ENCODE data around the gene DGKA. TPM values are rescaled to one million over a fixed set of nuclear protein-coding genes. Genes with fewer than 3 reads are reported as not detected.

The DGKA gene
- total RNA-seq, 1 experiment from 2014 or later = 7.6 TPM

DNA sequence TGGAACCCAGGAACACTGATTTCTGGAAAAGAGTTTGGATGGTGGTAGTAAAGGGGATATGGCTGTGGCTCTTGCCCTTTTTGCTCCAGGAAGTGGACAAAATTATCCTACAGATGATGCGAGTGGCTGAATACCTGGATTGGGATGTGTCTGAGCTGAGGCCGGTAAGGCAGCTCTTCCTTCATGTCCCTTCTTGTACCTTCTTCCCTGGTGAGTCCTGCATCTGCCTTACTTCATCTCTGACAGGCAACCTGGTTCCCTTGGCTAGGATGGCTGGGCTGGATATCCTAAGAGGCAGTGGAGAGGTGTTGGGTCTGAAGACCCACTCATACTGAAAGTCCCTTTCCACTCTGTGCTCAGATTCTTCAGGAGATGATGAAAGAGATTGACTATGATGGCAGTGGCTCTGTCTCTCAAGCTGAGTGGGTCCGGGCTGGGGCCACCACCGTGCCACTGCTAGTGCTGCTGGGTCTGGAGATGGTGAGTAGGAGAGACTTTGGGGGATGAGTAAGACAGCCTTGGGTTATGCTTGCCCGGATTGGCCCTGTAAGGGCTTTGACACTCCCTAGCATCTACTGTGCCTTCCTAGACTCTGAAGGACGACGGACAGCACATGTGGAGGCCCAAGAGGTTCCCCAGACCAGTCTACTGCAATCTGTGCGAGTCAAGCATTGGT is 8.0 kb downstream of the DGKA start:
- BruUV-seq (replicated peaks) = no TSS peak
- intact Hi-C loops (cut with micrococcal nuclease; ENCODE audit: unreplicated experiment) (no loop called here), in situ Hi-C loops (cut with HindIII; ENCODE audit: low pct_unique_long_range_greater_than_20kb, low sequenced_read_pairs) (no loop called here)
- no peak for DNase-seq (ENCODE audit: low read depth, low spot score)
- H3K36me3 ChIP-seq (ENCODE audit: control insufficient read depth, insufficient read depth, low read length) = no peaks in the 10 kb centered on the region
- TF ChIP-seq SIN3A (IDR thresholded peaks at IDR 0.05; ENCODE audit: borderline replicate concordance, insufficient read depth, low read depth, low read length) (no peak), REST (IDR thresholded peaks at IDR 0.05; ENCODE audit: insufficient read depth in 1 of 2, low read depth in 2 of 2, low read length in 1 of 2) (no peak), TCF7L2 (IDR thresholded peaks at IDR 0.05; ENCODE audit: low read depth, low read length) (no peak), POLR2AphosphoS5 (IDR thresholded peaks at IDR 0.05; ENCODE audit: low read depth, low read length) (no peak), CTCF (IDR thresholded peaks at IDR 0.05) (no peak)
- peaks cover under 1% of the 10 kb centered on the region; the same call in 1 of the 2 replicates for H3K27me3 ChIP-seq (ENCODE audit: control insufficient read depth, insufficient read depth, low read length)
- ATAC-seq = no peak
- H3K4me1 ChIP-seq (ENCODE audit: control insufficient read depth, insufficient read depth, low read length) = peaks cover 4% of the 10 kb centered on the region; the same call in 1 of the 2 replicates
- ChIA-PET POLR2A (no interaction called here), CTCF (interaction anchor here (1.6 to 2.0 kb wide), 2 partner anchors 8 to 200 kb away, joined by 11 read pairs; partner anchors contain the start of gene DGKA)
- H3K27ac ChIP-seq (ENCODE audit: low read length) = no peak overlapping the region
- no peak overlapping the region for H3K4me3 ChIP-seq (ENCODE audit: low read depth in 2 of 2, low read length in 2 of 2)
- H3K9me3 ChIP-seq (ENCODE audit: control insufficient read depth, insufficient read depth, low read depth, low read length) = no peaks in the 10 kb centered on the region

GRCh38 chr12:55940065-55940732 is 9.2 kb downstream of the DGKA start:
- peak; percentile 99 for ATAC-seq
- BruUV-seq (replicated peaks) = no TSS peak
- H3K4me3 ChIP-seq (ENCODE audit: low read depth in 2 of 2, low read length in 2 of 2) = peak overlapping the region; percentile 19 to 48
- 0 out of 2 replicates have a peak overlapping the region, but pooled peaks have one; percentile 31 for H3K27ac ChIP-seq (ENCODE audit: low read length)
- H3K4me1 ChIP-seq (ENCODE audit: control insufficient read depth, insufficient read depth, low read length) = peaks cover 4% of the 10 kb centered on the region; the same call in 1 of the 2 replicates
- in situ Hi-C loops (cut with HindIII; ENCODE audit: low pct_unique_long_range_greater_than_20kb, low sequenced_read_pairs) (no loop called here), intact Hi-C loops (cut with micrococcal nuclease; ENCODE audit: unreplicated experiment) (loop anchor here (10.0 kb wide), 1 partner anchor 195 kb away; the partner anchor contains the start of gene GDF11)
- no peaks in the 10 kb centered on the region for H3K9me3 ChIP-seq (ENCODE audit: control insufficient read depth, insufficient read depth, low read depth, low read length)
- no peaks in the 10 kb centered on the region for H3K36me3 ChIP-seq (ENCODE audit: control insufficient read depth, insufficient read depth, low read length)
- POLR2A ChIA-PET = no interaction called here
- TF ChIP-seq CTCF (IDR thresholded peaks at IDR 0.05) (peak; percentile 96), REST (IDR thresholded peaks at IDR 0.05; ENCODE audit: insufficient read depth in 1 of 2, low read depth in 2 of 2, low read length in 1 of 2) (0 out of 4 replicates have a peak, but pooled peaks of 1 of the 2 experiments have one; percentile 18), SIN3A (IDR thresholded peaks at IDR 0.05; ENCODE audit: borderline replicate concordance, insufficient read depth, low read depth, low read length) (no peak)
- peak; percentile 81 for DNase-seq (ENCODE audit: low read depth, low spot score)
- H3K27me3 ChIP-seq (ENCODE audit: control insufficient read depth, insufficient read depth, low read length) = no peaks in the 10 kb centered on the region
- CTCF ChIA-PET = interaction anchor here (0.5 to 2.0 kb wide), 11 partner anchors 9 to 285 kb away, joined by 3 to 11 read pairs (median 5); partner anchors contain the start of genes DGKA, DNAJC14, PYM1 and SARNP
